Uterus (tissue), 4 donors: ENCODE results near the gene THRB. TPM values are rescaled to one million over a fixed set of nuclear protein-coding genes. Genes with fewer than 3 reads are reported as not detected.
A peak's percentile ranks its signal among the peaks of the same experiment; 100 is the strongest.

ENCODE experiments used
- DNase-seq, 2 donors: peaks; one replicate each; pipeline ENCODE4 v3.0.0-alpha.2; 2019 to 2020
- H3K27ac ChIP-seq, 2 donors: fragments of 200-600 bp; sonication (generic); 1 replicate in 1 of 2; 2 replicates in 1 of 2; pipeline ENCODE4 v1.5.1; 2016 to 2018
- H3K27me3 ChIP-seq, 2 donors: fragments of 200-600 bp; sonication (generic); one replicate each; pipeline ENCODE4 v1.5.1; 2018 to 2019; ENCODE audit warnings: control low read depth in 1 of 2
- H3K36me3 ChIP-seq, 2 donors: fragments of 200-600 bp; sonication (generic); one replicate each; pipeline ENCODE4 v1.5.1; 2019; ENCODE audit warnings: control low read depth in 1 of 2
- H3K4me1 ChIP-seq, 2 donors: fragments of 200-600 bp; sonication (generic); one replicate each; pipeline ENCODE4 v1.5.1; 2018 to 2019; ENCODE audit warnings: control low read depth in 1 of 2
- H3K4me3 ChIP-seq, 2 donors: fragments of 200-600 bp; sonication (generic); 1 replicate in 1 of 2; 2 replicates in 1 of 2; pipeline ENCODE4 v1.5.1; 2018 to 2019; ENCODE audit warnings: mild to moderate bottlenecking in 1 of 2
- H3K9me3 ChIP-seq, 2 donors: fragments of 200-600 bp; sonication (generic); one replicate each; pipeline ENCODE4 v1.5.1; 2019; ENCODE audit warnings: control low read depth in 1 of 2
- POLR2A ChIP-seq, 2 donors: fragments of 450-650 bp; IDR thresholded peaks; one replicate each; pipeline ENCODE4 v1.6.1; 2016; ENCODE audit warnings: antibody characterized with exemption in 2 of 2, mild to moderate bottlenecking in 1 of 2, moderate library complexity in 1 of 2
- intact Hi-C: fragments of 100-400 bp; cut with DNase I; formaldehyde crosslinking; loops from one replicate; pipeline ENCODE4 v1.15.1; 2023; ENCODE audit warnings: low total_unique reads
- total RNA-seq, 4 donors: library from RNA; depleted of rRNA in 3 of 4; stranded (reverse); fragments of >200 nt in 3 of 4; gene quantifications; one replicate each; pipeline versions ENCODE4 v1.1.0 to v1.2.4, GENCODE V29; 2014 to 2023
- TF ChIP-seq, protein P1 (sequence below), 4 experiments: fragments of 200-600 bp in 2 of 4; fragments of 450-650 bp in 2 of 4; sonication (generic) in 2 of 4; IDR thresholded peaks; one replicate each; pipeline ENCODE4 v1.5.1; 2016 to 2019; ENCODE audit warnings: antibody characterized with exemption in 4 of 4, mild to moderate bottlenecking in 2 of 4, moderate library complexity in 1 of 4
- donor health status: DM: yes; HTN: yes; CAD: no.

THRB gene
- total RNA-seq, 4 donors from 2014 or later = 4.6 to 38.2 (median 17.3) TPM

- H3K9me3 ChIP-seq = no peaks in the 10 kb centered on the region
- H3K27me3 ChIP-seq = no peaks in the 10 kb centered on the region
- intact Hi-C loops = no loop called here
- no peak for DNase-seq
- TF ChIP-seq, protein P1, sequence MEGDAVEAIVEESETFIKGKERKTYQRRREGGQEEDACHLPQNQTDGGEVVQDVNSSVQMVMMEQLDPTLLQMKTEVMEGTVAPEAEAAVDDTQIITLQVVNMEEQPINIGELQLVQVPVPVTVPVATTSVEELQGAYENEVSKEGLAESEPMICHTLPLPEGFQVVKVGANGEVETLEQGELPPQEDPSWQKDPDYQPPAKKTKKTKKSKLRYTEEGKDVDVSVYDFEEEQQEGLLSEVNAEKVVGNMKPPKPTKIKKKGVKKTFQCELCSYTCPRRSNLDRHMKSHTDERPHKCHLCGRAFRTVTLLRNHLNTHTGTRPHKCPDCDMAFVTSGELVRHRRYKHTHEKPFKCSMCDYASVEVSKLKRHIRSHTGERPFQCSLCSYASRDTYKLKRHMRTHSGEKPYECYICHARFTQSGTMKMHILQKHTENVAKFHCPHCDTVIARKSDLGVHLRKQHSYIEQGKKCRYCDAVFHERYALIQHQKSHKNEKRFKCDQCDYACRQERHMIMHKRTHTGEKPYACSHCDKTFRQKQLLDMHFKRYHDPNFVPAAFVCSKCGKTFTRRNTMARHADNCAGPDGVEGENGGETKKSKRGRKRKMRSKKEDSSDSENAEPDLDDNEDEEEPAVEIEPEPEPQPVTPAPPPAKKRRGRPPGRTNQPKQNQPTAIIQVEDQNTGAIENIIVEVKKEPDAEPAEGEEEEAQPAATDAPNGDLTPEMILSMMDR (IDR thresholded peaks at IDR 0.05) = no peak
- no peak for TF ChIP-seq POLR2A (IDR thresholded peaks at IDR 0.05)
- peaks cover 0 to 5% of the 10 kb centered on the region in 2 donors for H3K4me1 ChIP-seq
- H3K4me3 ChIP-seq = no peak overlapping the region
- H3K27ac ChIP-seq = no peak overlapping the region
- no peaks in the 10 kb centered on the region for H3K36me3 ChIP-seq
Observed at GRCh38 chr3:24372559-24373197, 122.0 kb downstream of the THRB start.

DNA sequence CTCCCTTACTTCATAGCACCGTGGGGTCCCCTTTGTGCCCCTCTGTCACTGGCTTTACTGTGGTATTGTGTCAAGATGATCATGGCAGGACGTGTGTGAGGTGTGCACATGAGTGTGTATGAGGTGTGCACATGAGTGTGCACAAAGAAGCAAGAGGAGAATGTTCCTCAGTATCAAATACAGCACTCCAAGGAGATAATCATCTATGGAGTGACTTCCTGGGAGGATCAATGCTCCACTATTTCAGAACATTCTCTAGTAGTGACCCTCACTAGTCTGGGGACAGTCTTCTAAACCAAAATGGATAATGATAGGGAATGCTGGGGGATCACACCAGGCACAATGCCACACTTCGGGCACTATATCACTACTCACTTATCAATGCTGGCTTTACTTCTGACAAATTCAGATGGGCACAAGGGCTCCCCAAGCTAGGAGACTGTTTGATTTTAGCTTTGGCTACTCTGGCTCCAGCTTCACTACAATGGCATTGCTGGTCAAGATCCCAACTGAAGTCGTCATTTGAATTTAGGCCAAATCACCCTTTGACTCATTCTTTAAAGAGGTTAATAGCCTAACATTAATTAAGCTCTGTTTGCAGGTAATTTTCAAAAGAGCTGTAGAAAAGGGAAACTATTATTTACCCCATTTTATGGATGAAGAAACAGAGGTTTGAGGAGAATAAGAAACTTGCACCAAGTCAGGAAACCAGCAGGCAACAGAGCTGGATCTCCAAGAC lies 124.1 kb downstream of the THRB start:
- Histone ChIP-seq H3K27me3 (no peaks in the 10 kb centered on the region), H3K4me3 (no peak overlapping the region), H3K4me1 (peaks cover 0 to 13% of the 10 kb centered on the region in 2 donors), H3K27ac (peak overlapping the region in 1 of 2 donors; percentile 27), H3K36me3 (no peaks in the 10 kb centered on the region), H3K9me3 (no peaks in the 10 kb centered on the region)
- no peak for TF ChIP-seq POLR2A (IDR thresholded peaks at IDR 0.05)
- DNase-seq = no peak
- intact Hi-C loops = no loop called here

GRCh38 chr3:24368605-24369004 lies 126.0 kb downstream of the THRB start:
- intact Hi-C loops = no loop called here

DNA sequence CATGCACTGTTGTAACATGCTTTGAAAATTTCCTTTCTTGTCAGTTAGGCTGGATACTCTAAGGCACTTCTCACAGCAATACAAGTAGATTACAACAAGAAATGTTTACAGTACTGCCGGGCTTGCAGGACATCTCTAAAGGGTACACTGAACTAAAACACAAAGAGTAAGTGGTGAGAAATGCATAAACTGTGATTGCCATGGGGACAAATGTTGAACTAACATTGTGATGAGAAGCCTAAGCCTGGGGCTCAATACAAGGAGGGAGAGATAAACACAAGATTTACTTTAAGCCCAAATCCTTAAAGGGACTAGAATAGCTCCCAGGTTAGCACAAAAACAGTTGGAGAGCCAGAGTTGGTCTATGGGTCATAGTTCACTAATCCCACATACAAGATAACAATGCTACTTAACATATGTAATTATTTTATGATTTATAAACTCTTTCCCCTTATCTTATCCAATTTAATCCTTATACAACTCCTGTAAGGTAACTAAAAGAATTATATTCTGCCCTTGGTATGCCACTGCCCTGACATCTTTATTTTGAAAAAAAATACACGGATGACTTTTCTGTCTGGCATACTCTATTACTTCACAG lies 126.9 kb downstream of the THRB start:
- Histone ChIP-seq H3K36me3 (no peaks in the 10 kb centered on the region), H3K4me1 (peaks cover 0 to 16% of the 10 kb centered on the region in 2 donors), H3K4me3 (no peak overlapping the region), H3K9me3 (no peaks in the 10 kb centered on the region), H3K27ac (no peak overlapping the region), H3K27me3 (no peaks in the 10 kb centered on the region)
- DNase-seq = no peak
- intact Hi-C loops = no loop called here
- TF ChIP-seq, protein P1 (IDR thresholded peaks at IDR 0.05) = no peak
- TF ChIP-seq POLR2A (IDR thresholded peaks at IDR 0.05) = no peak

More at GRCh38 chr3:24368605-24369004, 126.0 kb downstream of the THRB start:
- H3K9me3 ChIP-seq = no peaks in the 10 kb centered on the region
- DNase-seq = no peak
- TF ChIP-seq, protein P1 (IDR thresholded peaks at IDR 0.05) = no peak
- TF ChIP-seq POLR2A (IDR thresholded peaks at IDR 0.05) = no peak
- H3K27ac ChIP-seq = no peak overlapping the region
- H3K4me3 ChIP-seq = no peak overlapping the region
- H3K36me3 ChIP-seq = no peaks in the 10 kb centered on the region
- peaks cover 0 to 16% of the 10 kb centered on the region in 2 donors for H3K4me1 ChIP-seq
- no peaks in the 10 kb centered on the region for H3K27me3 ChIP-seq

- intact Hi-C loops = no loop called here
- DNase-seq = no peak
- Histone ChIP-seq H3K36me3 (no peaks in the 10 kb centered on the region), H3K4me3 (no peak overlapping the region), H3K27ac (no peak overlapping the region), H3K9me3 (no peaks in the 10 kb centered on the region), H3K27me3 (no peaks in the 10 kb centered on the region), H3K4me1 (peaks cover 0 to 16% of the 10 kb centered on the region in 2 donors)
- TF ChIP-seq POLR2A (IDR thresholded peaks at IDR 0.05) = no peak
- TF ChIP-seq, protein P1 (IDR thresholded peaks at IDR 0.05) = no peak
Observed at GRCh38 chr3:24367216-24367615, 127.4 kb downstream of the THRB start.
